Uterine smooth muscle cell (primary cell): Measurements from ENCODE around the gene CDPF1. TPM values are rescaled to one million over a fixed set of nuclear protein-coding genes. Genes with fewer than 3 reads are reported as not detected.

Source experiments
- total RNA-seq: library from RNA; depleted of rRNA; stranded (reverse); fragments of >200 nt; gene quantifications from 2 replicates; pipeline ENCODE4 v1.2.3, GENCODE V29; 2014

CDPF1 gene, protein sequence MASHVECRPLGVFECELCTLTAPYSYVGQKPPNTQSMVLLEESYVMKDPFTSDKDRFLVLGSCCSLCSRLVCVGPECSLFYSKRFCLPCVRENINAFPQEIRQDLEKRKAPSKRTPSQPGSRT
- 7.4 and 11.7 TPM in 2 replicates for total RNA-seq

DNA sequence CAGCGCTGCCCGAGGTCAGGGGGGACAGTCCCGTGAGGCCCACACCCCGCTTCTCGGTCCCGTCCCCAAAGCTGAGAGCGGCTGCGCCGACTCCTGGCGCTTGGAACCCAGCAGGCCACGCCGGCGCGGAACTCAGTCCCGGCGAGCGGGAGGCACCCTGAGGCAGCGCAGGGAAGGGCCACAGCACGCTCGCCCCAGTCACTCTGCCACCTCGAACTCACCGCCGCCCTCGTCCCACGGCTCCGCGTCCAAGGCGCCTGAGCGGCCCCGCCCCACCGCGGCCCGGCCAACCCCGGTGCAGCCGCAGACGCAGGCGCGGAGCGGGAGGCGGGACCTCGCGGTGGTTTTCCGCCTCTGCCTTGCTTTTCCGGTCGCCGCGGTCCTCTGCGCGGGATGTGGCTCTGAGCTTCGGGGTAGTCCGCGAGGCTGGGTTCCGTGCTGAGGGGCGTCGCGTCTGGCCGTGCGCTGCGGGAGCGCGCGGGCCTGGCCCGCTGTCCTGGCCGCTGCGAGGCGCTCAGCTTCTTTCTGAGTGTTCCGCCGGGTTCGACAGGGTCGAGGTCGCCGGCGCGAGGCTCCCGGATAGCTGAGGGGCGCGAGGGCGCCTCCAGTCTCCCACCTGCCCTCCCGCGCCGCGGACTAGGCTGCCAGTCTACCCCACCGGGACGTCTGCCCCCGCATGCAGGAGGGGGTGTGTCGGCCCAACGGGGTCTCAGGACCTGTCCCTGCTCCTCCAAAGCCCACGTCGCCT lies at the start of gene CDPF1:
Gene CDPF1, minus strand, starts transcription at position 259 of the 748 bp plus-strand sequence. CDS start 2,009 bp downstream, outside the sequence.

DNA sequence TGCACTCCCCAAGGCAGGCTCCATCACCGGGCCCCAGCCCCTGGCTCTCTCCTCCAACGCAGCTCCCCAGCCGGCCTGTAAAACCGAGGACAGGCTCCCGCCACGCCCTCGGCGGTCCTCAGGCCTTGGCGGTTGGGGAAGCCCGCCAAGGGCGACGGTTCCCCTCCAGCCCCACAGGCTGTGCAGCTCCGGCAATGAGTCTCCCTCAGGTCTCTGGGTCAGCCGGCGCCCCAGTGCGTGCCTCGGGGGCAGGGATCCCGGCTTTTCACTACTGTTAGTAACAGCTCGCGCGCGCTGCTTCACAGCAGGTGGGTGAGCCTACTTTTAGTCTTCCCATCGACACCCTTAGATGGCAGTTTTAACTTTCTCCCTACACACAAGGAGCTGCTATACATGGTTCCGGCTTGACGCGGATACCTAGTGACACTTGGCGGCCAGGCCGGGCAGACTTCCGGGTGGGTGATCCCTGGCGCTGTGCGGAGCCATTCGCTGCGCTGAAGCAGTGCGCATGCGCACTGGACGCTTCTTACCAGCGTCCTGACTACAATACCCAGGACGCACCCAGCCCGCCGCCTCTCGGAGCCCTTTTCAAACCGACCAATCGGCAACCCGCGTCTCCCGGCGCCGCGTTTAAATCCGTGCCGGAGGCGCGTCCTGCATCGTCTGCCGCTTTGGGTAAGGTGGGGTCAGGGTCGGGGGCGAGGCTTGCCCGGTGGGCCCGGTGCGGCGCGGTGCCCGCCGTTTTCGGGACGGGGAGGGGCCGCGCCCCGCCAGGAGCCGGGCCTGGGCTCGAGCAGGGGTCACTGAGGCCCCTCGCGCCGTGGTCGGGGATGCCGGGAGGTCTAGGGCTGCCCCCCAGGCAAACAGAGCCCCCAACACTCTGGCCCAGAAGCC lies 46.4 kb upstream of the CDPF1 start, which contains the start of gene GTSE1:
Gene GTSE1, plus strand, starts transcription at position 614 of the 894 bp plus-strand sequence. CDS start 531 bp downstream, outside the sequence.

DNA sequence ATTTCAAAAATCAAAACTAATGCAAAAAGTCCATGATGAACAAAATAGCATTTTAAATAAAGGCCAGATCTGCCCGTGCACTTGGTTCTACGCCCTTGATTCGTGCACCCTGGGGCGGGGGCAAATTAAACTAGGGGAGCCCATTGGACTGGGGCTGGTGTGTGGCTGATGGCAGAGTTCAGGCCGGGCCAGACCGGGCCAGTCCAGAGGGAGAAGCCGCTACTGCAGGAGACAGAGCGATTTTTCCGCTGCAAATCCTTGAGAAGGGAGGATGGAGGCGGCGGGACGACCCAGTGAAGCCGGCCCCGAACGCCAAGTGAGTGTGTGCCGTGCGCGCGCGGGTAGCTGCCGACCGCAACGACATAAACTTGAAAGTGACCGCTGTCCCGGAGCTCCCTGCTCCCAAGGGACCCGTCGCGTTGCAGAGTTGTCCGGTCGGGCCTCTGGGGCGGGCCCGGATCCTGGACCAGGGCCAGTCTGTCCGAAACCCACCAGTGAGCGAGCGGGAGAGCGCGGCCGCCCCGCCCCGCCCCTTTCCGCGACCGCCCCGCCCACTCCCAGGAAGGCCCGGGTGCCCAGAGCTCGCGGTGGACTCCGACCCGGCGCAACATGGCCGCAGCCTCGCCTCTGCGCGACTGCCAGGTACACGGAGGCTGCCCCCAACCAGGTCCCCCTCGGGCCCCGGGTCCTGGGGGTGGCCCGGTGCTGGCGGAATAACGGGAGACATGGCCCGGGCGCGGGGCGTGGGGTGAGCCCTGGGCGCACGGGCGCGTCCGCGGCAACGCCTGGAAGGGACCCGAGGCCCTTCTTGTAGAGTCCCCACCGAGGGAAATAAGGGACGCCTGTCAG lies 17.6 kb upstream of the CDPF1 start, which contains the start of gene TTC38:
Gene TTC38, plus strand, starts transcription at position 578 of the 849 bp plus-strand sequence. Its CDS starts 32 bp downstream, at position 610.

DNA sequence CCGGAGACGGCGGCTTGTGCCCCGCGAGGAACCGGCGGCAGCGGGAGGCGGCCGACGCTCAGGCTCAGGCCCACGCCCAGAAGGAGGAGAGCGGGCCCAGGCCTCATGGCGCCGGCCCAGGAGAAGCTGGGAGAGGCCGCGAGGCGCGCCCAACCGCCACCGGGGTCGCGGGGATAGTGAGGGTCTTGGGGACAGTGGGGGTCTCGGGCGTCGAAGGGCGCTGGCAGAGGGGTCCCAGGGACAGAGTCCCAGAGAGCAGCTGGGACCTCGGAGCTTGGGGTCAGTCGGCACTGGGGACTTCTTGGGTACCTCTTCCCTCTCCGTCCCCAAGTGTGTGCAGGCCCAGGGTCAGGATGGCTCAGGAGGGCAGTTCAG lies 13.1 kb upstream of the CDPF1 start, which contains the start of gene PKDREJ:
Gene PKDREJ, minus strand, starts transcription at position 128 of the 375 bp plus-strand sequence. Its CDS starts 21 bp downstream, at position 107.

Other genes with a start within 250 kb of the CDPF1 start
- 10.8 and 14.2 TPM in 2 replicates for gene PPARA, start 99.8 kb downstream of the CDPF1 start, total RNA-seq
- not detected in 2 replicates for gene PKDREJ, start 13.1 kb upstream of the CDPF1 start, total RNA-seq
- 27.4 and 30.0 TPM in 2 replicates for gene TTC38, start 17.7 kb upstream of the CDPF1 start, total RNA-seq
- gene GTSE1, start 46.6 kb upstream of the CDPF1 start, total RNA-seq: 4.2 and 16.8 TPM in 2 replicates
- 30.4 and 44.4 TPM in 2 replicates for gene TRMU, start 85.4 kb upstream of the CDPF1 start, total RNA-seq